Measurements from ENCODE around the gene ZKSCAN1. TPM values are rescaled to one million over a fixed set of nuclear protein-coding genes. Genes with fewer than 3 reads are reported as not detected.

The ZKSCAN1 gene
- total and polyA plus RNA-seq, 2 donors (not counting 1 experiment from before 2014, with no cell fraction given), result 12.9 to 97.4 TPM

GRCh38 chr7:100087055-100087750 is 71.8 kb downstream of the ZKSCAN1 start:
- DNase-seq (no peak), ATAC-seq (ENCODE audit: low read depth) (no peak)
- Histone ChIP-seq H4K20me1 (ENCODE audit: control insufficient read depth, insufficient read depth, low read length, poor library complexity, severe bottlenecking) (no peaks in the 10 kb centered on the region), H3K36me3 (replicated peaks in 1 of 2; ENCODE audit: control extremely low read depth in 1 of 2, control insufficient read depth in 1 of 2, extremely low read depth in 1 of 2, insufficient read depth in 2 of 2, low read length in 1 of 2) (peaks cover 0 to 18% of the 10 kb centered on the region in 2 experiments), H3K27ac (ENCODE audit: low read length in 2 of 2) (no peak overlapping the region), H3K4me1 (ENCODE audit: control insufficient read depth in 2 of 2, insufficient read depth in 2 of 2, low read length in 2 of 2) (peaks cover 22 to 28% of the 10 kb centered on the region in 2 donors), H3K79me2 (ENCODE audit: control insufficient read depth, insufficient read depth, low read length) (peaks cover 14% of the 10 kb centered on the region), H3K9me3 (ENCODE audit: control extremely low read depth in 1 of 3, control insufficient read depth in 2 of 3, insufficient read depth in 1 of 3, low read length in 2 of 3) (no peaks in the 10 kb centered on the region), H3K27me3 (replicated peaks in 1 of 4; ENCODE audit: control extremely low read depth in 1 of 4, control insufficient read depth in 3 of 4, insufficient read depth in 4 of 4, low read length in 3 of 4) (no peaks in the 10 kb centered on the region), H2AFZ (ENCODE audit: insufficient read depth, low read depth, low read length, poor library complexity, severe bottlenecking) (no peak overlapping the region), H3K4me2 (replicated peaks; ENCODE audit: low read depth, low read length, poor library complexity, severe bottlenecking) (no peak overlapping the region), H3K9ac (ENCODE audit: low read length) (no peak overlapping the region), H3K4me3 (ENCODE audit: control extremely low read depth in 1 of 5, extremely low read depth in 1 of 5, insufficient read depth in 1 of 5, low read depth in 2 of 5, low read length in 4 of 5) (no peak overlapping the region)
- H3K4me3 Mint-ChIP-seq, result peak overlapping the region; percentile 58
- H3K27ac Mint-ChIP-seq, result peak overlapping the region; percentile 72
- no peaks in the 10 kb centered on the region for H3K27me3 Mint-ChIP-seq
- ChIA-PET POLR2A (interaction anchor here (0.7 kb wide), 1 partner anchor 969 kb away, joined by 11 read pairs; no protein-coding TSS in a partner anchor), CTCF (interaction anchor here (0.6 kb wide), 1 partner anchor 174 kb away, joined by 3 read pairs; no protein-coding TSS in a partner anchor)
- H3K4me1 Mint-ChIP-seq, result peaks cover 27% of the 10 kb centered on the region
- WGBS (ENCODE audit: insufficient coverage), result 93% methylated on average over 8 of the region's 10 CpGs
- TF ChIP-seq EZH2 (IDR thresholded peaks at IDR 0.05; ENCODE audit: borderline replicate concordance, insufficient read depth, low read depth, low read length, poor library complexity, severe bottlenecking) (no peak), CTCF (IDR thresholded peaks at IDR 0.05) (no peak)
- no peaks in the 10 kb centered on the region for H3K9me3 Mint-ChIP-seq (ENCODE audit: insufficient read depth)
- intact Hi-C loops (cut with micrococcal nuclease), result loop anchor here (10.0 kb wide), 3 partner anchors 528 to 588 kb away; partner anchors contain the start of genes GNB2, MOSPD3, ZKSCAN5 and ZNF394

All from B cell (primary cell).